ENCODE measurements around the gene PRICKLE3. TPM values are rescaled to one million over a fixed set of nuclear protein-coding genes. Genes with fewer than 3 reads are reported as not detected.

The PRICKLE3 gene
- polyA plus RNA-seq, 3 donors, result 4.4 to 22.3 (median 5.4) TPM

DNA sequence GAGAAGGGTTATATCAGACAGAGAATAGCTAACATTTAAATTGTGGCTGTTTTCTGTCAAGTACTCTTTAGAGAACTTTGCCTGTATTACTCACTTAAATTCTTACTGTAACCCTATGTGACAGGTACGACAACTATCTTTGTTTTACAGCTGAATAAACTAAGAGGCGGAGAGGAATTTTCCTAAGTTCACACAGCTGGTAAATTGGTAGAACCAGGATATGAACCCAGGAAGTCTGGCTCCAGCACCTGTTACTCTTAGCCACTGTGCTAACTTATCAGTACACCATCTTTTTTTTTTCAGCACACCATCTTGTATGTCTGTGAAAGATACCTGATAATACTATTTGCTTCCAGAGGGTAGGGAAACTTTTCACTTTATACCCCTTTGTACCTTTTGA is 15.8 kb upstream of the PRICKLE3 start:
- no peak overlapping the region for H3K27ac Mint-ChIP-seq
- Histone ChIP-seq H3K9me3 (replicated peaks in 1 of 2; ENCODE audit: control insufficient read depth in 1 of 2, insufficient read depth in 1 of 2, low read length in 2 of 2) (no peaks in the 10 kb centered on the region), H3K79me2 (ENCODE audit: insufficient read depth, low read length) (no peaks in the 10 kb centered on the region), H3K4me3 (replicated peaks in 1 of 3; ENCODE audit: low read depth in 2 of 3, low read length in 3 of 3) (no peak overlapping the region), H3K4me1 (ENCODE audit: control insufficient read depth in 1 of 2, insufficient read depth in 2 of 2, low read length in 2 of 2) (peaks cover 10 to 11% of the 10 kb centered on the region in 2 donors), H3K27ac (ENCODE audit: low read depth in 1 of 2, low read length in 2 of 2) (no peak overlapping the region), H3K9ac (ENCODE audit: insufficient read depth, low read length, poor library complexity, severe bottlenecking) (no peak overlapping the region), H3K4me2 (replicated peaks; ENCODE audit: extremely low read depth, low read length, poor library complexity, severe bottlenecking) (no peak overlapping the region), H3K27me3 (ENCODE audit: control insufficient read depth in 2 of 2, insufficient read depth in 2 of 2, low read length in 2 of 2) (peaks cover 0 to 13% of the 10 kb centered on the region in 2 donors), H3K36me3 (replicated peaks in 1 of 2; ENCODE audit: control insufficient read depth in 1 of 2, insufficient read depth in 2 of 2, low read length in 2 of 2) (no peaks in the 10 kb centered on the region), H4K20me1 (ENCODE audit: insufficient read depth, low read length) (no peaks in the 10 kb centered on the region), H2AFZ (ENCODE audit: insufficient read depth, low read depth, low read length, poor library complexity, severe bottlenecking) (no peak overlapping the region)
- no peak for DNase-seq
- H3K4me3 Mint-ChIP-seq, result no peak overlapping the region
- peaks cover 0 to 2% (median 0%) of the 10 kb centered on the region in 7 donors for H3K9me3 Mint-ChIP-seq
- H3K4me1 Mint-ChIP-seq, result peaks cover 10% of the 10 kb centered on the region
- H3K36me3 Mint-ChIP-seq, result no peaks in the 10 kb centered on the region
- peaks cover 7 to 20% (median 12%) of the 10 kb centered on the region in 3 donors for H3K27me3 Mint-ChIP-seq (ENCODE audit: low read depth in 3 of 3)
- no CpG with 5 or more reads among the region's 2 CpGs for WGBS (ENCODE audit: insufficient coverage)
- intact Hi-C loops (cut with micrococcal nuclease), result loop anchor here in 1 of 2 donors (5.0 kb wide), 1 partner anchor 35 kb away; the partner anchor contains the start of gene CCDC22
- TF ChIP-seq, protein P1, sequence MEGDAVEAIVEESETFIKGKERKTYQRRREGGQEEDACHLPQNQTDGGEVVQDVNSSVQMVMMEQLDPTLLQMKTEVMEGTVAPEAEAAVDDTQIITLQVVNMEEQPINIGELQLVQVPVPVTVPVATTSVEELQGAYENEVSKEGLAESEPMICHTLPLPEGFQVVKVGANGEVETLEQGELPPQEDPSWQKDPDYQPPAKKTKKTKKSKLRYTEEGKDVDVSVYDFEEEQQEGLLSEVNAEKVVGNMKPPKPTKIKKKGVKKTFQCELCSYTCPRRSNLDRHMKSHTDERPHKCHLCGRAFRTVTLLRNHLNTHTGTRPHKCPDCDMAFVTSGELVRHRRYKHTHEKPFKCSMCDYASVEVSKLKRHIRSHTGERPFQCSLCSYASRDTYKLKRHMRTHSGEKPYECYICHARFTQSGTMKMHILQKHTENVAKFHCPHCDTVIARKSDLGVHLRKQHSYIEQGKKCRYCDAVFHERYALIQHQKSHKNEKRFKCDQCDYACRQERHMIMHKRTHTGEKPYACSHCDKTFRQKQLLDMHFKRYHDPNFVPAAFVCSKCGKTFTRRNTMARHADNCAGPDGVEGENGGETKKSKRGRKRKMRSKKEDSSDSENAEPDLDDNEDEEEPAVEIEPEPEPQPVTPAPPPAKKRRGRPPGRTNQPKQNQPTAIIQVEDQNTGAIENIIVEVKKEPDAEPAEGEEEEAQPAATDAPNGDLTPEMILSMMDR (IDR thresholded peaks at IDR 0.05), result no peak

DNA sequence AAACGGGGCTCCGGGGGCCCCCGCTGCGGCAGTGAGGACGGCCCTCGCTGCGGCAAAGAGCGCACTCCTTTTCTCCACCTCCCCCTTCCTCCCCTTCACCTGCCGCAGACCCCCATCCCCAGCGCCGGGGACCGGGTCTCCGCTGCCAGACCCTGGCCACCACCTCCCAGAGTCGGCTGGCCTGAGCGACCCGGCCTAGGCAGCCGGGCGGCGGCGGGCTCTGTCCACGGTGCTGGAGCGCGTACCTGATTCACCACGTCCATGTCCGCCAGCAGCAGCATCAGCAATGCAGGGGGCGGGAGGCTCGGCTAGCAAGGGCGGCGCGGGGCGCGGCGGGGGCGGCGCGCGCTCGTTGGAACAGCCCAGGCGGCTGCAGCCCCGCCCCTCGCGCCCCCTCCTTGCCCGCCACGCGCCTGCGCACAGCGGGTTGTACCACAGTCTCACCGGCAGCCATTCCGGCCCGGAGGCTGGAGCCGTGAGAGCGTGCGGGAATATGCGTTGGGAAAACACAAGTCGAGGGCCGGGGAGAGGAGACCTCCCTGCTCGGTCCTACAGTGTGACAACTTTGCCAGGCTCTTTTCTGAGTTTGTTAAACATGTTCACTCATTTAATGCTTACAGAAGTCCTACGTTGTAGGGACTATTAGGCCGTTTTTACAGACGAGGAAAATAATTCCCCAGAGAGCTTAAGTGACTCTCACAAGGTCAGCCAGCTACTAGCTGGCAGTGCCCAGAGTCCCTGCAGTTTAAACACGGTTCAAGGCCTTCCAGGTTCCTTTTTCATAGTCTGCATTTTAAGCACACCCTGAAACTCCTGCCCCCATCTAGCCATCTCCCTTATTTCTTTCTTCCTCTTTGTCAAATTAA is 14.0 kb upstream of the PRICKLE3 start, which contains the start of gene SYP:
Gene SYP (minus strand): TSS at position 288 of the 866 bp plus-strand sequence. CDS start 7 bp downstream, at position 281.
- H3K9me3 Mint-ChIP-seq, result peaks cover 0 to 2% (median 0%) of the 10 kb centered on the region in 7 donors
- intact Hi-C loops (cut with micrococcal nuclease), result loop anchor here in 1 of 2 donors (5.0 kb wide), 1 partner anchor 37 kb away; the partner anchor contains the start of gene CCDC22

More for the DNA sequence above, 14.0 kb upstream of the PRICKLE3 start, which contains the start of gene SYP:
- Mint-ChIP-seq H3K4me1 (peaks cover 10% of the 10 kb centered on the region), H3K27me3 (ENCODE audit: low read depth in 3 of 3) (peaks cover 9 to 22% (median 12%) of the 10 kb centered on the region in 3 donors), H3K36me3 (no peaks in the 10 kb centered on the region), H3K27ac (peak within 1 kb of the TSS in 3 of 7 donors; percentile 20 to 55 (median 22)), H3K4me3 (peak within 1 kb of the TSS; percentile 67 to 70)
- Histone ChIP-seq H3K4me1 (ENCODE audit: control insufficient read depth in 1 of 2, insufficient read depth in 2 of 2, low read length in 2 of 2) (peaks cover 10 to 11% of the 10 kb centered on the region in 2 donors), H3K4me3 (replicated peaks in 1 of 3; ENCODE audit: low read depth in 2 of 3, low read length in 3 of 3) (peak within 1 kb of the TSS; percentile 29 to 57 (median 36)), H2AFZ (ENCODE audit: insufficient read depth, low read depth, low read length, poor library complexity, severe bottlenecking) (peak within 1 kb of the TSS; percentile 49), H3K4me2 (replicated peaks; ENCODE audit: extremely low read depth, low read length, poor library complexity, severe bottlenecking) (peak within 1 kb of the TSS; percentile 63), H3K9ac (ENCODE audit: insufficient read depth, low read length, poor library complexity, severe bottlenecking) (peak within 1 kb of the TSS; percentile 25), H3K27ac (ENCODE audit: low read depth in 1 of 2, low read length in 2 of 2) (no peak within 1 kb of the TSS), H3K79me2 (ENCODE audit: insufficient read depth, low read length) (no peaks in the 10 kb centered on the region), H4K20me1 (ENCODE audit: insufficient read depth, low read length) (no peaks in the 10 kb centered on the region), H3K9me3 (replicated peaks in 1 of 2; ENCODE audit: control insufficient read depth in 1 of 2, insufficient read depth in 1 of 2, low read length in 2 of 2) (no peaks in the 10 kb centered on the region), H3K27me3 (ENCODE audit: control insufficient read depth in 2 of 2, insufficient read depth in 2 of 2, low read length in 2 of 2) (peaks cover 0 to 13% of the 10 kb centered on the region in 2 donors), H3K36me3 (replicated peaks in 1 of 2; ENCODE audit: control insufficient read depth in 1 of 2, insufficient read depth in 2 of 2, low read length in 2 of 2) (no peaks in the 10 kb centered on the region)
- TF ChIP-seq, protein P1 (IDR thresholded peaks at IDR 0.05), result no peak
- DNase-seq, result peak; percentile 70 to 81 (median 70)
- under 1% methylated on average over 41 of the region's 61 CpGs for WGBS (ENCODE audit: insufficient coverage)
